ENCODE data around the gene NAV3. TPM values are rescaled to one million over a fixed set of nuclear protein-coding genes. Genes with fewer than 3 reads are reported as not detected.

Gene NAV3
- total RNA-seq, 2 donors from 2014 or later, result not detected

GRCh38 chr12:78146365-78146772 is 315.7 kb downstream of the NAV3 start:
- Mint-ChIP-seq H3K9me3 (no peaks in the 10 kb centered on the region), H3K36me3 (no peaks in the 10 kb centered on the region), H3K27ac (no peak overlapping the region)
- no peak for ATAC-seq
- no peak for DNase-seq (ENCODE audit: low spot score in 2 of 2)

- no peaks in the 10 kb centered on the region for H3K36me3 Mint-ChIP-seq
- H3K27ac Mint-ChIP-seq, result no peak overlapping the region
- H3K9me3 Mint-ChIP-seq, result no peaks in the 10 kb centered on the region
- ATAC-seq (no peak), DNase-seq (ENCODE audit: low spot score in 2 of 2) (no peak)
Measured at GRCh38 chr12:78149459-78149858, 318.8 kb downstream of the NAV3 start.

- Mint-ChIP-seq H3K36me3 (no peaks in the 10 kb centered on the region), H3K27ac (no peak overlapping the region), H3K9me3 (peaks cover 0 to 11% of the 10 kb centered on the region in 2 donors)
- no peak for DNase-seq (ENCODE audit: low spot score in 2 of 2)
- no peak for ATAC-seq
Measured at GRCh38 chr12:78155546-78155945, 324.9 kb downstream of the NAV3 start.

- ATAC-seq (no peak), DNase-seq (ENCODE audit: low spot score in 2 of 2) (no peak)
- Mint-ChIP-seq H3K36me3 (no peaks in the 10 kb centered on the region), H3K27ac (no peak overlapping the region), H3K9me3 (peaks cover 0 to 11% of the 10 kb centered on the region in 2 donors)
Measured at GRCh38 chr12:78156751-78157150, 326.1 kb downstream of the NAV3 start.

GRCh38 chr12:78157199-78157598 is 326.5 kb downstream of the NAV3 start:
- Mint-ChIP-seq H3K36me3 (no peaks in the 10 kb centered on the region), H3K9me3 (peaks cover 0 to 11% of the 10 kb centered on the region in 2 donors), H3K27ac (no peak overlapping the region)
- DNase-seq (ENCODE audit: low spot score in 2 of 2) (no peak), ATAC-seq (no peak)

- ATAC-seq, result no peak
- H3K9me3 Mint-ChIP-seq, result no peaks in the 10 kb centered on the region
- H3K27ac Mint-ChIP-seq, result no peak overlapping the region
- no peaks in the 10 kb centered on the region for H3K36me3 Mint-ChIP-seq
- DNase-seq (ENCODE audit: low spot score in 2 of 2), result no peak
Measured at GRCh38 chr12:78164154-78164553, 333.5 kb downstream of the NAV3 start.

- peaks cover 8 to 9% of the 10 kb centered on the region in 2 donors for H3K9me3 Mint-ChIP-seq
- DNase-seq (ENCODE audit: low spot score in 2 of 2) (no peak), ATAC-seq (no peak)
- no peak overlapping the region for H3K27ac Mint-ChIP-seq
- H3K36me3 Mint-ChIP-seq, result no peaks in the 10 kb centered on the region
Measured at GRCh38 chr12:78167510-78167909, 336.8 kb downstream of the NAV3 start.

- H3K27ac Mint-ChIP-seq, result no peak overlapping the region
- H3K36me3 Mint-ChIP-seq, result no peaks in the 10 kb centered on the region
- DNase-seq (ENCODE audit: low spot score in 2 of 2) (no peak), ATAC-seq (no peak)
- H3K9me3 Mint-ChIP-seq, result peaks cover 8 to 18% of the 10 kb centered on the region in 2 donors
Measured at GRCh38 chr12:78171061-78171460, 340.4 kb downstream of the NAV3 start.

- no peak for ATAC-seq
- no peak for DNase-seq (ENCODE audit: low spot score in 2 of 2)
- Mint-ChIP-seq H3K9me3 (peaks cover 0 to 18% of the 10 kb centered on the region in 2 donors), H3K36me3 (no peaks in the 10 kb centered on the region), H3K27ac (no peak overlapping the region)
Measured at GRCh38 chr12:78176643-78177042, 345.9 kb downstream of the NAV3 start.

- Mint-ChIP-seq H3K36me3 (no peaks in the 10 kb centered on the region), H3K27ac (no peak overlapping the region), H3K9me3 (peaks cover 0 to 17% of the 10 kb centered on the region in 2 donors)
- DNase-seq (ENCODE audit: low spot score in 2 of 2) (no peak), ATAC-seq (no peak)
Measured at GRCh38 chr12:78177298-78177697, 346.6 kb downstream of the NAV3 start.

- Mint-ChIP-seq H3K9me3 (peaks cover 6 to 11% of the 10 kb centered on the region in 2 donors), H3K36me3 (no peaks in the 10 kb centered on the region)
Measured at GRCh38 chr12:78179346-78179745, 348.7 kb downstream of the NAV3 start.

GRCh38 chr12:78181544-78182162 is 351.0 kb downstream of the NAV3 start:
- DNase-seq (ENCODE audit: low spot score in 2 of 2), result no peak
- H3K36me3 Mint-ChIP-seq, result no peaks in the 10 kb centered on the region
- no peak for ATAC-seq

More at GRCh38 chr12:78179346-78179745, 348.7 kb downstream of the NAV3 start:
- DNase-seq (ENCODE audit: low spot score in 2 of 2) (no peak), ATAC-seq (no peak)
- H3K27ac Mint-ChIP-seq, result no peak overlapping the region

GRCh38 chr12:78183824-78184223 is 353.1 kb downstream of the NAV3 start:
- Mint-ChIP-seq H3K9me3 (peaks cover 0 to 6% of the 10 kb centered on the region in 2 donors), H3K36me3 (no peaks in the 10 kb centered on the region), H3K27ac (no peak overlapping the region)
- no peak for ATAC-seq
- no peak for DNase-seq (ENCODE audit: low spot score in 2 of 2)

More at GRCh38 chr12:78181544-78182162, 351.0 kb downstream of the NAV3 start:
- H3K9me3 Mint-ChIP-seq, result peaks cover 6% of the 10 kb centered on the region in 2 donors
- H3K27ac Mint-ChIP-seq, result no peak overlapping the region

- Mint-ChIP-seq H3K27ac (no peak overlapping the region), H3K9me3 (peaks cover 0 to 6% of the 10 kb centered on the region in 2 donors), H3K36me3 (no peaks in the 10 kb centered on the region)
- no peak for ATAC-seq
- no peak for DNase-seq (ENCODE audit: low spot score in 2 of 2)
Measured at GRCh38 chr12:78185109-78185508, 354.4 kb downstream of the NAV3 start.

- ATAC-seq (no peak), DNase-seq (ENCODE audit: low spot score in 2 of 2) (no peak)
- H3K36me3 Mint-ChIP-seq, result no peaks in the 10 kb centered on the region
- H3K9me3 Mint-ChIP-seq, result peaks cover 0 to 6% of the 10 kb centered on the region in 2 donors
- no peak overlapping the region for H3K27ac Mint-ChIP-seq
Measured at GRCh38 chr12:78185651-78186050, 355.0 kb downstream of the NAV3 start.

- ATAC-seq (no peak), DNase-seq (ENCODE audit: low spot score in 2 of 2) (no peak)
- H3K27ac Mint-ChIP-seq, result no peak overlapping the region
- H3K36me3 Mint-ChIP-seq, result no peaks in the 10 kb centered on the region
- H3K9me3 Mint-ChIP-seq, result peaks cover 0 to 6% of the 10 kb centered on the region in 2 donors
Measured at GRCh38 chr12:78186670-78187069, 356.0 kb downstream of the NAV3 start.

GRCh38 chr12:78187741-78188140 is 357.0 kb downstream of the NAV3 start:
- H3K36me3 Mint-ChIP-seq, result no peaks in the 10 kb centered on the region

GRCh38 chr12:78189656-78190055 is 359.0 kb downstream of the NAV3 start:
- no peak overlapping the region for H3K27ac Mint-ChIP-seq
- ATAC-seq (no peak), DNase-seq (ENCODE audit: low spot score in 2 of 2) (no peak)
- H3K36me3 Mint-ChIP-seq, result no peaks in the 10 kb centered on the region
- H3K9me3 Mint-ChIP-seq, result peaks cover 9 to 11% of the 10 kb centered on the region in 2 donors

More at GRCh38 chr12:78187741-78188140, 357.0 kb downstream of the NAV3 start:
- Mint-ChIP-seq H3K27ac (no peak overlapping the region), H3K9me3 (peaks cover 0 to 6% of the 10 kb centered on the region in 2 donors)
- DNase-seq (ENCODE audit: low spot score in 2 of 2), result no peak
- ATAC-seq, result no peak
